ENCODE results near the gene GIT2.

GIT2 gene

DNA sequence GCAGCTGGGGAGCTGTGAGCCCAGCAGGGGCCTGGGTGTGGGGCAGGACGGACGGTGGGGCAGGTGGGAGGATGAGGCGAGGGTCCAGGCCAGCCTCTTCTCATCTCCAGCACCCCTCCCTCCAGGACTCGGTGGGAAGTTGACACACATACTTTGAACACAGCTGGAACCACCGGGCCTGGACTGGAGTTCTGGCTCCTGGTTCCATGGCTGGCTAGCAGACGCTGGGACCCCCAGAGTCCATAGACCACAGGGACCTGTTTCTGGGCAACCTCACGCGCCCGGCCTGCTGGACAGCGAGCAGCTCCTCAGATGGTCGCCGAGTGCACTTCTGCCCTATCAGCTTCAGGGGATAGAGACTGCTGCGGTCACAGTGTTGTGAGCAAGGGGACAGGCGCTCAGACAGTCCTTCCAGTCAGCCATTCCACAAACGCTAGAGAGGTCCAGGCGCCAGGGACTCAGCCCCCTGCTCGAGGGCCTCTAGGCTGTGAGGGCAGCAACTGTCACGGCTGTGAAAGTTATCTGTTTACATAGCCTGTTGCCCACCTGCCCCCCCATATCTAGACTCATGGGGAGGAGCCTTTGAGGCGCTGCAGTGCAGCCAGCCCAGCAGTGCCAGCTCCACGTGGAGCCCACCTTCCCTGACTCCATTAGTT is 70.9 kb downstream of the GIT2 start:
- TF ChIP-seq, protein P1, sequence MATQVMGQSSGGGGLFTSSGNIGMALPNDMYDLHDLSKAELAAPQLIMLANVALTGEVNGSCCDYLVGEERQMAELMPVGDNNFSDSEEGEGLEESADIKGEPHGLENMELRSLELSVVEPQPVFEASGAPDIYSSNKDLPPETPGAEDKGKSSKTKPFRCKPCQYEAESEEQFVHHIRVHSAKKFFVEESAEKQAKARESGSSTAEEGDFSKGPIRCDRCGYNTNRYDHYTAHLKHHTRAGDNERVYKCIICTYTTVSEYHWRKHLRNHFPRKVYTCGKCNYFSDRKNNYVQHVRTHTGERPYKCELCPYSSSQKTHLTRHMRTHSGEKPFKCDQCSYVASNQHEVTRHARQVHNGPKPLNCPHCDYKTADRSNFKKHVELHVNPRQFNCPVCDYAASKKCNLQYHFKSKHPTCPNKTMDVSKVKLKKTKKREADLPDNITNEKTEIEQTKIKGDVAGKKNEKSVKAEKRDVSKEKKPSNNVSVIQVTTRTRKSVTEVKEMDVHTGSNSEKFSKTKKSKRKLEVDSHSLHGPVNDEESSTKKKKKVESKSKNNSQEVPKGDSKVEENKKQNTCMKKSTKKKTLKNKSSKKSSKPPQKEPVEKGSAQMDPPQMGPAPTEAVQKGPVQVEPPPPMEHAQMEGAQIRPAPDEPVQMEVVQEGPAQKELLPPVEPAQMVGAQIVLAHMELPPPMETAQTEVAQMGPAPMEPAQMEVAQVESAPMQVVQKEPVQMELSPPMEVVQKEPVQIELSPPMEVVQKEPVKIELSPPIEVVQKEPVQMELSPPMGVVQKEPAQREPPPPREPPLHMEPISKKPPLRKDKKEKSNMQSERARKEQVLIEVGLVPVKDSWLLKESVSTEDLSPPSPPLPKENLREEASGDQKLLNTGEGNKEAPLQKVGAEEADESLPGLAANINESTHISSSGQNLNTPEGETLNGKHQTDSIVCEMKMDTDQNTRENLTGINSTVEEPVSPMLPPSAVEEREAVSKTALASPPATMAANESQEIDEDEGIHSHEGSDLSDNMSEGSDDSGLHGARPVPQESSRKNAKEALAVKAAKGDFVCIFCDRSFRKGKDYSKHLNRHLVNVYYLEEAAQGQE (tag by site-specific recombination; IDR thresholded peaks at IDR 0.05) = peak; percentile 65; the same call in 1 of the 2 replicates
- TF ChIP-seq ZIC2 (tag by site-specific recombination; IDR thresholded peaks at IDR 0.05) = 0 out of 2 replicates have a peak, but pooled peaks have one; percentile 13
- TF ChIP-seq ZNF211 (tag by site-specific recombination; IDR thresholded peaks at IDR 0.05; ENCODE audit: low read depth) = no peak
- ChIA-PET POLR2A (no interaction called here), CTCF (interaction anchor here (0.6 to 1.6 kb wide), 3 partner anchors 21 to 72 kb away, joined by 3 to 9 read pairs (median 4); no protein-coding TSS in a partner anchor)
- no peaks in the 10 kb centered on the region for H3K4me1 ChIP-seq (ENCODE audit: control insufficient read depth, insufficient read depth, low read length)
- peaks cover 3 to 18% of the 10 kb centered on the region in 2 experiments; a peak in 2 of 3 replicates for H3K36me3 ChIP-seq (ENCODE audit: control insufficient read depth in 2 of 2, insufficient read depth in 1 of 2, low read length in 2 of 2)
- no peaks in the 10 kb centered on the region for H3K9me3 ChIP-seq (ENCODE audit: control insufficient read depth, insufficient read depth, low read depth, low read length)
- H3K4me3 ChIP-seq (ENCODE audit: low read depth, low read length) = no peak overlapping the region
- no peak overlapping the region for H3K27ac ChIP-seq (ENCODE audit: extremely low read depth, low read depth, low read length)

DNA sequence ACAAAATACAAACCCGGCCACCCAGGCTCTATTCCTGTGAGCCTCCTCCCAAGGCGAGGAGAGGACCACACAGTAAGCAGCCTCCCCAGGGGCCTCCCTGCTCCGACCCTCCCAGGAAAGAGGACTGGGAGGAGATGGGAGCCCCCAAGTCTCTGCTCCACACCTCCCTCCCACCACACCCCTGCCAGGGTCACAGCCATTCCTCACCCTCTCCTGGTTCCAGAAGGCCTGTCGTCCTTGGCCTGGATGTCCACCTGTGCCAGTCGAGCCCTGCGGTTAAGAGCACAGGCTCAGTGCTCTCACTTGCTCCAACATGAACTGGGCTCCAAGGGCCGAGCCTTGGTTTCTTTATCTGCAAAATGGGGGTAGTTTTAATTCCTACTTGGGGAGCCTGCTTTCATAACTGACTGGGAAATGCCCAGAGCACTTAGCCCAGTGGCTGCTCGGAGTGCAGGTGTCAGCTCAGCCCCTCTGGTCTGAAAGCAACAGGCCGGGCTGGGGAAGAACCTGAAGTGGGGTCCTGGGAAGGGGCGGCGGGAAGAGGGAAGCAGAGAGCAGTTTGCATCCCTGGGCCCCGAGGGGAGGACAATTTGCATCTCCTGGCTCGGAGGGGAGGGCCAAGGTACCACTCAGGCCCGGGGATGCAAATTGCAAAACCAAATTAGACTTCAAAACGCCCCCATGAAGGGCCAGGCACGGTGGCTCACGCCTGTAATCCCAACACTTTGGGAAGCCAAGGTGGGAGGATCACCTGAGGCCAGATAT is 72.5 kb downstream of the GIT2 start:
- Histone ChIP-seq H3K36me3 (ENCODE audit: control insufficient read depth in 2 of 2, insufficient read depth in 1 of 2, low read length in 2 of 2) (peaks cover 0 to 17% of the 10 kb centered on the region in 2 experiments; a peak in 2 of 3 replicates), H3K9me3 (ENCODE audit: control insufficient read depth, insufficient read depth, low read depth, low read length) (no peaks in the 10 kb centered on the region), H3K27ac (ENCODE audit: extremely low read depth, low read depth, low read length) (no peak overlapping the region), H3K4me3 (ENCODE audit: low read depth, low read length) (no peak overlapping the region), H3K4me1 (ENCODE audit: control insufficient read depth, insufficient read depth, low read length) (no peaks in the 10 kb centered on the region)
- POLR2A ChIA-PET = no interaction called here
- TF ChIP-seq ZNF610 (tag by site-specific recombination; IDR thresholded peaks at IDR 0.05; ENCODE audit: borderline replicate concordance) (no peak), ZNF473 (tag by site-specific recombination; IDR thresholded peaks at IDR 0.05) (no peak), ZNF621 (tag by site-specific recombination; IDR thresholded peaks at IDR 0.05) (no peak), OVOL3 (tag by site-specific recombination; IDR thresholded peaks at IDR 0.05) (no peak), ZNF423 (tag by site-specific recombination; IDR thresholded peaks at IDR 0.05) (no peak), ZNF24 (tag by site-specific recombination; IDR thresholded peaks at IDR 0.05) (no peak), ZNF837 (tag by site-specific recombination; IDR thresholded peaks at IDR 0.05) (no peak), GLI4 (tag by site-specific recombination; IDR thresholded peaks at IDR 0.05) (no peak), SCRT2 (tag by site-specific recombination; IDR thresholded peaks at IDR 0.05) (no peak), ZNF19 (tag by site-specific recombination; IDR thresholded peaks at IDR 0.05; ENCODE audit: low read depth) (no peak), ZBTB20 (tag by site-specific recombination; IDR thresholded peaks at IDR 0.05) (no peak)
- TF ChIP-seq, protein P2, sequence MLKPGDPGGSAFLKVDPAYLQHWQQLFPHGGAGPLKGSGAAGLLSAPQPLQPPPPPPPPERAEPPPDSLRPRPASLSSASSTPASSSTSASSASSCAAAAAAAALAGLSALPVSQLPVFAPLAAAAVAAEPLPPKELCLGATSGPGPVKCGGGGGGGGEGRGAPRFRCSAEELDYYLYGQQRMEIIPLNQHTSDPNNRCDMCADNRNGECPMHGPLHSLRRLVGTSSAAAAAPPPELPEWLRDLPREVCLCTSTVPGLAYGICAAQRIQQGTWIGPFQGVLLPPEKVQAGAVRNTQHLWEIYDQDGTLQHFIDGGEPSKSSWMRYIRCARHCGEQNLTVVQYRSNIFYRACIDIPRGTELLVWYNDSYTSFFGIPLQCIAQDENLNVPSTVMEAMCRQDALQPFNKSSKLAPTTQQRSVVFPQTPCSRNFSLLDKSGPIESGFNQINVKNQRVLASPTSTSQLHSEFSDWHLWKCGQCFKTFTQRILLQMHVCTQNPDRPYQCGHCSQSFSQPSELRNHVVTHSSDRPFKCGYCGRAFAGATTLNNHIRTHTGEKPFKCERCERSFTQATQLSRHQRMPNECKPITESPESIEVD (tag by site-specific recombination; IDR thresholded peaks at IDR 0.05) = no peak
- TF ChIP-seq, protein P3, sequence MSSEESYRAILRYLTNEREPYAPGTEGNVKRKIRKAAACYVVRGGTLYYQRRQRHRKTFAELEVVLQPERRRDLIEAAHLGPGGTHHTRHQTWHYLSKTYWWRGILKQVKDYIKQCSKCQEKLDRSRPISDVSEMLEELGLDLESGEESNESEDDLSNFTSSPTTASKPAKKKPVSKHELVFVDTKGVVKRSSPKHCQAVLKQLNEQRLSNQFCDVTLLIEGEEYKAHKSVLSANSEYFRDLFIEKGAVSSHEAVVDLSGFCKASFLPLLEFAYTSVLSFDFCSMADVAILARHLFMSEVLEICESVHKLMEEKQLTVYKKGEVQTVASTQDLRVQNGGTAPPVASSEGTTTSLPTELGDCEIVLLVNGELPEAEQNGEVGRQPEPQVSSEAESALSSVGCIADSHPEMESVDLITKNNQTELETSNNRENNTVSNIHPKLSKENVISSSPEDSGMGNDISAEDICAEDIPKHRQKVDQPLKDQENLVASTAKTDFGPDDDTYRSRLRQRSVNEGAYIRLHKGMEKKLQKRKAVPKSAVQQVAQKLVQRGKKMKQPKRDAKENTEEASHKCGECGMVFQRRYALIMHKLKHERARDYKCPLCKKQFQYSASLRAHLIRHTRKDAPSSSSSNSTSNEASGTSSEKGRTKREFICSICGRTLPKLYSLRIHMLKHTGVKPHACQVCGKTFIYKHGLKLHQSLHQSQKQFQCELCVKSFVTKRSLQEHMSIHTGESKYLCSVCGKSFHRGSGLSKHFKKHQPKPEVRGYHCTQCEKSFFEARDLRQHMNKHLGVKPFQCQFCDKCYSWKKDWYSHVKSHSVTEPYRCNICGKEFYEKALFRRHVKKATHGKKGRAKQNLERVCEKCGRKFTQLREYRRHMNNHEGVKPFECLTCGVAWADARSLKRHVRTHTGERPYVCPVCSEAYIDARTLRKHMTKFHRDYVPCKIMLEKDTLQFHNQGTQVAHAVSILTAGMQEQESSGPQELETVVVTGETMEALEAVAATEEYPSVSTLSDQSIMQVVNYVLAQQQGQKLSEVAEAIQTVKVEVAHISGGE (tag by site-specific recombination; conservative IDR thresholded peaks at IDR 0.05; ENCODE audit: low read depth) = no peak
- CTCF ChIA-PET = interaction anchor here (1.6 kb wide), 1 partner anchor 70 kb away, joined by 9 read pairs; no protein-coding TSS in a partner anchor
